HCT116 (cell line): ENCODE measurements around the gene ZPR1. TPM values are rescaled to one million over a fixed set of nuclear protein-coding genes. Genes with fewer than 3 reads are reported as not detected.

ENCODE experiments used
- ATAC-seq: fragments of 200-7000 bp; cut with Tn5 transposase; 2 replicates; pipeline ENCODE4 v1.9.1; 2020; ENCODE audit warnings: mild to moderate bottlenecking, moderate library complexity
- BruUV-seq: library from RNA; stranded (reverse); fragments of 400-500 nt; replicated peaks from 2 replicates; lab custom pipeline; 2021; lab: Mats Ljungman, UMichigan
- CTCF ChIA-PET: fragments of 300-600 bp; sonication (Branson Sonifier 250); formaldehyde crosslinking; loops from one replicate; lab custom pipeline; 2021; ENCODE audit warnings: antibody characterized with exemption; lab: Charles Lee
- POLR2A ChIA-PET: fragments of 300-600, 350-600 bp; sonication (Branson Sonifier 250); formaldehyde crosslinking; loops from one replicate; lab custom pipeline; 2021; ENCODE audit warnings: antibody characterized with exemption; lab: Charles Lee
- RAD21 ChIA-PET, 2 experiments: fragments of 300-600 bp; sonication (Branson Sonifier 250); formaldehyde crosslinking; loops; one replicate each; lab custom pipeline; 2023; ENCODE audit warnings: low total read pairs in 2 of 2; ENCODE audit not compliant: uncharacterized antibody in 2 of 2, unreplicated experiment in 2 of 2, low non-redundant PET in 1 of 2; lab: Charles Lee
- DNase-seq: peaks from one replicate; pipeline ENCODE4 v3.0.0-alpha.2; 2010; ENCODE audit warnings: low read depth, low spot score
- H2AFZ ChIP-seq: fragments of 200-600 bp; shearing (Covaris generic), sonication (generic); 2 replicates; pipeline ENCODE4 v1.6.1; 2017; ENCODE audit warnings: low read depth, mixed run types, mixed read lengths, antibody characterized with exemption, low read length; ENCODE audit not compliant: poor library complexity, severe bottlenecking
- H3K27ac ChIP-seq: 2 replicates; pipeline ENCODE4 v1.5.1; 2012; ENCODE audit warnings: low read depth, low read length
- H3K27me3 ChIP-seq: fragments of 200-600 bp; sonication (generic); 2 replicates; pipeline ENCODE4 v1.6.1; 2016; ENCODE audit warnings: mixed run types, low read length, mixed read lengths; ENCODE audit not compliant: insufficient read depth
- H3K36me3 ChIP-seq, 2 experiments: fragments of 200-500 bp in 1 of 2; fragments of 200-600 bp in 1 of 2; sonication (Bioruptor generic) in 1 of 2; sonication (generic) in 1 of 2; 2 replicates each; pipeline versions ENCODE4 v1.5.1 to v1.6.1; 2014 to 2016; ENCODE audit warnings: low read length in 2 of 2, inconsistent platforms in 1 of 2, mixed read lengths in 1 of 2, mixed run types in 1 of 2; ENCODE audit not compliant: insufficient read depth in 2 of 2, control insufficient read depth in 1 of 2
- H3K4me1 ChIP-seq, 2 experiments: fragments of 200-600 bp in 1 of 2; sonication (generic) in 1 of 2; 2 replicates each; pipeline versions ENCODE4 v1.5.1 to v1.6.1; 2012 to 2017; ENCODE audit warnings: low read length in 2 of 2, inconsistent platforms in 1 of 2, mild to moderate bottlenecking in 1 of 2, mixed read lengths in 1 of 2, mixed run types in 1 of 2, moderate library complexity in 1 of 2; ENCODE audit not compliant: insufficient read depth in 2 of 2, control insufficient read depth in 1 of 2
- H3K4me2 ChIP-seq: fragments of 200-600 bp; sonication (generic); 2 replicates; pipeline ENCODE4 v1.6.1; 2017; ENCODE audit warnings: mixed run types, low read length, mixed read lengths
- H3K4me3 ChIP-seq, 2 experiments: fragments of 200-600 bp in 1 of 2; sonication (generic) in 1 of 2; replicated peaks in 1 of 2; 2 replicates each; pipeline ENCODE4 v1.5.1; 2011 to 2016; ENCODE audit warnings: low read length in 2 of 2, control low read depth in 1 of 2, low read depth in 1 of 2, mild to moderate bottlenecking in 1 of 2, mixed read lengths in 1 of 2, mixed run types in 1 of 2
- H3K79me2 ChIP-seq: fragments of 200-600 bp; sonication (generic); 2 replicates; pipeline ENCODE4 v1.6.1; 2017; ENCODE audit warnings: mild to moderate bottlenecking, mixed run types, low read length, moderate library complexity, mixed read lengths; ENCODE audit not compliant: insufficient read depth
- H3K9ac ChIP-seq: fragments of 200-600 bp; sonication (generic); 2 replicates; pipeline ENCODE4 v1.6.1; 2016; ENCODE audit warnings: low read length, mixed read lengths
- H3K9me2 ChIP-seq: fragments of 200-600 bp; sonication (generic), shearing (Covaris generic); 2 replicates; pipeline ENCODE4 v1.6.1; 2017; ENCODE audit warnings: mixed run types, mild to moderate bottlenecking, moderate library complexity; ENCODE audit not compliant: insufficient read depth
- H3K9me3 ChIP-seq, 2 experiments: fragments of 200-500 bp in 1 of 2; fragments of 200-600 bp in 1 of 2; sonication (Bioruptor generic) in 1 of 2; sonication (generic) in 1 of 2; 2 replicates each; pipeline ENCODE4 v1.6.1; 2014 to 2017; ENCODE audit warnings: low read length in 2 of 2, mixed read lengths in 2 of 2, inconsistent platforms in 1 of 2, low read depth in 1 of 2, mild to moderate bottlenecking in 1 of 2, mixed run types in 1 of 2, moderate library complexity in 1 of 2; ENCODE audit not compliant: control insufficient read depth in 1 of 2, insufficient read depth in 1 of 2
- H4K20me1 ChIP-seq: fragments of 200-600 bp; sonication (generic), shearing (Covaris generic); 2 replicates; pipeline ENCODE4 v1.6.1; 2017; ENCODE audit warnings: mixed run types, mild to moderate bottlenecking, moderate library complexity; ENCODE audit not compliant: insufficient read depth
- CEBPB ChIP-seq: IDR thresholded peaks from 2 replicates; pipeline ENCODE4 v1.6.1; 2012; ENCODE audit warnings: low read depth
- ELF1 ChIP-seq: IDR thresholded peaks from 2 replicates; pipeline ENCODE4 v1.6.1; 2012; ENCODE audit warnings: low read depth, borderline replicate concordance
- EZH2 ChIP-seq: fragments of 200-600 bp; sonication (generic); IDR thresholded peaks from 2 replicates; pipeline ENCODE4 v1.6.1; 2017; ENCODE audit warnings: antibody characterized with exemption, mixed run types
- EZH2phosphoT487 ChIP-seq: fragments of 200-600 bp; IDR thresholded peaks from 2 replicates; pipeline ENCODE4 v1.6.1; 2018; ENCODE audit warnings: antibody characterized with exemption, borderline replicate concordance
- POLR2A ChIP-seq: IDR thresholded peaks from 2 replicates; pipeline ENCODE4 v1.7.0; 2011; ENCODE audit warnings: borderline replicate concordance; ENCODE audit not compliant: insufficient read depth, insufficient read length; ENCODE audit errors: extremely low read depth
- RAD21 ChIP-seq: IDR thresholded peaks from 2 replicates; pipeline ENCODE4 v1.6.1; 2012; ENCODE audit warnings: low read depth, mild to moderate bottlenecking
- intact Hi-C: fragments of 100-400 bp; cut with micrococcal nuclease; formaldehyde crosslinking; loops from 2 replicates; pipeline ENCODE4 v1.10.0; 2022
- total RNA-seq: library from RNA; stranded (reverse); gene quantifications from one replicate; pipeline ENCODE4 v1.2.1, GENCODE V29; 2021; ENCODE audit not compliant: unreplicated experiment
- TF ChIP-seq, protein P1 (sequence below), 3 experiments: fragments of 200-600 bp in 1 of 3; sonication (generic) in 1 of 3; IDR thresholded peaks in 2 of 3; conservative IDR thresholded peaks in 1 of 3; 2 replicates each; pipeline ENCODE4 v1.5.1; 2012 to 2017; ENCODE audit warnings: low read depth in 2 of 3, low read length in 2 of 3, antibody characterized with exemption in 1 of 3, borderline replicate concordance in 1 of 3, control low read depth in 1 of 3, mild to moderate bottlenecking in 1 of 3, mixed read lengths in 1 of 3, mixed run types in 1 of 3, moderate library complexity in 1 of 3; ENCODE audit not compliant: insufficient read depth in 1 of 3
- TF ChIP-seq, protein P2 (sequence below): IDR thresholded peaks from 2 replicates; pipeline ENCODE4 v1.6.1; 2012
- TF ChIP-seq, protein P3 (sequence below): IDR thresholded peaks from 2 replicates; pipeline ENCODE4 v1.6.1; 2012; ENCODE audit warnings: low read depth

ZPR1 gene
- total RNA-seq, 1 experiment from 2014 or later: 56.3 TPM

GRCh38 chr11:116738975-116739374, 48.8 kb downstream of the ZPR1 start:
- TF ChIP-seq ELF1 (no peak), CEBPB (no peak), POLR2A (no peak), RAD21 (no peak), EZH2 (no peak)
- TF ChIP-seq, protein P1, sequence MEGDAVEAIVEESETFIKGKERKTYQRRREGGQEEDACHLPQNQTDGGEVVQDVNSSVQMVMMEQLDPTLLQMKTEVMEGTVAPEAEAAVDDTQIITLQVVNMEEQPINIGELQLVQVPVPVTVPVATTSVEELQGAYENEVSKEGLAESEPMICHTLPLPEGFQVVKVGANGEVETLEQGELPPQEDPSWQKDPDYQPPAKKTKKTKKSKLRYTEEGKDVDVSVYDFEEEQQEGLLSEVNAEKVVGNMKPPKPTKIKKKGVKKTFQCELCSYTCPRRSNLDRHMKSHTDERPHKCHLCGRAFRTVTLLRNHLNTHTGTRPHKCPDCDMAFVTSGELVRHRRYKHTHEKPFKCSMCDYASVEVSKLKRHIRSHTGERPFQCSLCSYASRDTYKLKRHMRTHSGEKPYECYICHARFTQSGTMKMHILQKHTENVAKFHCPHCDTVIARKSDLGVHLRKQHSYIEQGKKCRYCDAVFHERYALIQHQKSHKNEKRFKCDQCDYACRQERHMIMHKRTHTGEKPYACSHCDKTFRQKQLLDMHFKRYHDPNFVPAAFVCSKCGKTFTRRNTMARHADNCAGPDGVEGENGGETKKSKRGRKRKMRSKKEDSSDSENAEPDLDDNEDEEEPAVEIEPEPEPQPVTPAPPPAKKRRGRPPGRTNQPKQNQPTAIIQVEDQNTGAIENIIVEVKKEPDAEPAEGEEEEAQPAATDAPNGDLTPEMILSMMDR (IDR thresholded peaks at IDR 0.05 in 2 of 3, conservative IDR thresholded peaks at IDR 0.05 in 1 of 3; ENCODE audit: borderline replicate concordance in 1 of 3, insufficient read depth in 1 of 3, low read depth in 2 of 3, low read length in 2 of 3): no peak
- ATAC-seq (no peak), DNase-seq (no peak)
- Histone ChIP-seq H2AFZ (no peak overlapping the region), H3K79me2 (no peaks in the 10 kb centered on the region), H3K4me3 (no peak overlapping the region), H3K4me1 (no peaks in the 10 kb centered on the region), H3K4me2 (no peak overlapping the region), H3K27me3 (no peaks in the 10 kb centered on the region), H4K20me1 (no peaks in the 10 kb centered on the region), H3K9me2 (no peaks in the 10 kb centered on the region), H3K36me3 (no peaks in the 10 kb centered on the region), H3K9me3 (no peaks in the 10 kb centered on the region), H3K9ac (no peak overlapping the region), H3K27ac (no peak overlapping the region)
- ChIA-PET RAD21 (no interaction called here), CTCF (no interaction called here), POLR2A (interaction anchor here (0.6 kb wide), 1 partner anchor 406 kb away, joined by 8 read pairs; no protein-coding TSS in a partner anchor)
- intact Hi-C loops: no loop called here
- BruUV-seq: no TSS peak

- peak; percentile 15 for DNase-seq
- intact Hi-C loops: no loop called here
- POLR2A ChIA-PET: no interaction called here
- Histone ChIP-seq H2AFZ (no peak overlapping the region), H3K27me3 (no peaks in the 10 kb centered on the region), H3K4me2 (no peak overlapping the region), H3K27ac (no peak overlapping the region), H3K9ac (no peak overlapping the region), H3K4me1 (no peaks in the 10 kb centered on the region), H3K9me2 (no peaks in the 10 kb centered on the region)
- TF ChIP-seq, protein P2, sequence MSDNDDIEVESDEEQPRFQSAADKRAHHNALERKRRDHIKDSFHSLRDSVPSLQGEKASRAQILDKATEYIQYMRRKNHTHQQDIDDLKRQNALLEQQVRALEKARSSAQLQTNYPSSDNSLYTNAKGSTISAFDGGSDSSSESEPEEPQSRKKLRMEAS: no peak
- TF ChIP-seq, protein P3, sequence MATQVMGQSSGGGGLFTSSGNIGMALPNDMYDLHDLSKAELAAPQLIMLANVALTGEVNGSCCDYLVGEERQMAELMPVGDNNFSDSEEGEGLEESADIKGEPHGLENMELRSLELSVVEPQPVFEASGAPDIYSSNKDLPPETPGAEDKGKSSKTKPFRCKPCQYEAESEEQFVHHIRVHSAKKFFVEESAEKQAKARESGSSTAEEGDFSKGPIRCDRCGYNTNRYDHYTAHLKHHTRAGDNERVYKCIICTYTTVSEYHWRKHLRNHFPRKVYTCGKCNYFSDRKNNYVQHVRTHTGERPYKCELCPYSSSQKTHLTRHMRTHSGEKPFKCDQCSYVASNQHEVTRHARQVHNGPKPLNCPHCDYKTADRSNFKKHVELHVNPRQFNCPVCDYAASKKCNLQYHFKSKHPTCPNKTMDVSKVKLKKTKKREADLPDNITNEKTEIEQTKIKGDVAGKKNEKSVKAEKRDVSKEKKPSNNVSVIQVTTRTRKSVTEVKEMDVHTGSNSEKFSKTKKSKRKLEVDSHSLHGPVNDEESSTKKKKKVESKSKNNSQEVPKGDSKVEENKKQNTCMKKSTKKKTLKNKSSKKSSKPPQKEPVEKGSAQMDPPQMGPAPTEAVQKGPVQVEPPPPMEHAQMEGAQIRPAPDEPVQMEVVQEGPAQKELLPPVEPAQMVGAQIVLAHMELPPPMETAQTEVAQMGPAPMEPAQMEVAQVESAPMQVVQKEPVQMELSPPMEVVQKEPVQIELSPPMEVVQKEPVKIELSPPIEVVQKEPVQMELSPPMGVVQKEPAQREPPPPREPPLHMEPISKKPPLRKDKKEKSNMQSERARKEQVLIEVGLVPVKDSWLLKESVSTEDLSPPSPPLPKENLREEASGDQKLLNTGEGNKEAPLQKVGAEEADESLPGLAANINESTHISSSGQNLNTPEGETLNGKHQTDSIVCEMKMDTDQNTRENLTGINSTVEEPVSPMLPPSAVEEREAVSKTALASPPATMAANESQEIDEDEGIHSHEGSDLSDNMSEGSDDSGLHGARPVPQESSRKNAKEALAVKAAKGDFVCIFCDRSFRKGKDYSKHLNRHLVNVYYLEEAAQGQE: no peak
- TF ChIP-seq EZH2 (no peak), EZH2phosphoT487 (no peak), CEBPB (no peak)
- TF ChIP-seq, protein P1 (IDR thresholded peaks at IDR 0.05 in 2 of 3, conservative IDR thresholded peaks at IDR 0.05 in 1 of 3; ENCODE audit: borderline replicate concordance in 1 of 3, insufficient read depth in 1 of 3, low read depth in 2 of 3, low read length in 2 of 3): peak; percentile 36 to 41 (median 40); a peak in 5 of 6 replicates
- TF ChIP-seq, all 23 proteins: peak for 1
- RAD21 ChIA-PET: no interaction called here
- no peak overlapping the region for H3K4me3 ChIP-seq
- H4K20me1 ChIP-seq: no peaks in the 10 kb centered on the region
- no peaks in the 10 kb centered on the region for H3K9me3 ChIP-seq
- CTCF ChIA-PET: no interaction called here
- H3K36me3 ChIP-seq: no peaks in the 10 kb centered on the region
- no TSS peak for BruUV-seq
- no peaks in the 10 kb centered on the region for H3K79me2 ChIP-seq
- peak; percentile 75 for ATAC-seq
Observed at GRCh38 chr11:116736763-116737162, 51.1 kb downstream of the ZPR1 start.
